Measurements from ENCODE around the gene LPIN3.

LPIN3 gene

GRCh38 chr20:41369673-41370072 lies 29.1 kb downstream of the LPIN3 start:
- no peak for DNase-seq

GRCh38 chr20:41370176-41370575 lies 29.6 kb downstream of the LPIN3 start:
- DNase-seq = no peak

GRCh38 chr20:41371371-41371770 lies 30.8 kb downstream of the LPIN3 start:
- DNase-seq = no peak

GRCh38 chr20:41373251-41373783 lies 32.7 kb downstream of the LPIN3 start:
- DNase-seq = no peak

GRCh38 chr20:41373931-41374920 lies 33.6 kb downstream of the LPIN3 start:
- DNase-seq = no peak

- no peak for DNase-seq
Measured at GRCh38 chr20:41375846-41376245, 35.2 kb downstream of the LPIN3 start.

- no peak for DNase-seq
Measured at GRCh38 chr20:41376349-41376748, 35.7 kb downstream of the LPIN3 start.

- no peak for DNase-seq
Measured at GRCh38 chr20:41377275-41377674, 36.7 kb downstream of the LPIN3 start.

GRCh38 chr20:41379551-41379950 lies 38.9 kb downstream of the LPIN3 start:
- DNase-seq = no peak

- no peak for DNase-seq
Measured at GRCh38 chr20:41380551-41381193, 40.1 kb downstream of the LPIN3 start.

- no peak for DNase-seq
Measured at GRCh38 chr20:41382791-41383305, 42.2 kb downstream of the LPIN3 start.

GRCh38 chr20:41386502-41387427 lies 46.1 kb downstream of the LPIN3 start:
- DNase-seq = no peak

- no peak for DNase-seq
Measured at GRCh38 chr20:41387444-41387851, 46.8 kb downstream of the LPIN3 start.

- DNase-seq = no peak
Measured at GRCh38 chr20:41390889-41391288, 50.3 kb downstream of the LPIN3 start.

- DNase-seq = no peak
Measured at GRCh38 chr20:41391587-41392001, 51.0 kb downstream of the LPIN3 start.

GRCh38 chr20:41392295-41392694 lies 51.7 kb downstream of the LPIN3 start:
- DNase-seq = no peak

- no peak for DNase-seq
Measured at GRCh38 chr20:41392871-41393704, 52.5 kb downstream of the LPIN3 start.

- no peak for DNase-seq
Measured at GRCh38 chr20:41393705-41394066, 53.1 kb downstream of the LPIN3 start.

- DNase-seq = no peak
Measured at GRCh38 chr20:41394081-41394480, 53.5 kb downstream of the LPIN3 start.

GRCh38 chr20:41394931-41395666 lies 54.5 kb downstream of the LPIN3 start:
- DNase-seq = no peak

Measured in cortex of kidney (tissue), 1 donor.